ENCODE results near the gene ELMO3. TPM values are rescaled to one million over a fixed set of nuclear protein-coding genes. Genes with fewer than 3 reads are reported as not detected.

Gene ELMO3
- total RNA-seq, 1 experiment from 2014 or later = 8.6 TPM

DNA sequence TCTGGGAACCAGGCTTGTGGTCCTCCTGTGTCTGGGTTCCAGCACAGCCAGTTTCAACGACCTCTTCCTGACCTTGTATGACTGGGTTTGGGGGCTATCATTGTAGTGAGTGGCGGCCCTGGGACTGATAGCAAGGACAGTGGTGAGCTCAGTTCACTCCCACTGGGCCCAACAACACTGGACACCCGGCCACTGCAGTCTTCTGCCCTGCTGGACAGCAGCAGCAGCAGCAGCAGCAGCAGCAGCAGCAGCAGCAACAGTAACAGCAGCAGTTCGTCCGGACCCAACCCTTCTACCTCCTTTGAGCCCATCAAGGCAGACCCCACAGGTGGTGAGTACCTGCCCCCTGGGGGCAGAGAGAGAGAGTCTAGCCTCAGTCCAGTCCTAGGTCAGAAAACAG is 3.3 kb upstream of the ELMO3 start:
- Histone ChIP-seq H3K23ac (ENCODE audit: insufficient read length, low read depth, low read length) (no peak overlapping the region), H3K23me2 (ENCODE audit: insufficient read length, low read depth, low read length, poor library complexity, severe bottlenecking) (peaks cover 8% of the 10 kb centered on the region), H3K9ac (ENCODE audit: extremely low read depth, insufficient read length, low read length) (no peak overlapping the region), H2BK120ac (ENCODE audit: low read depth, low read length, poor library complexity, severe bottlenecking) (no peak overlapping the region), H4K8ac (replicated peaks; ENCODE audit: insufficient read length, low read depth, low read length) (no peak overlapping the region), H2BK12ac (ENCODE audit: insufficient read length, low read depth, low read length) (no peak overlapping the region), H3K14ac (ENCODE audit: insufficient read depth, low read length) (no peak overlapping the region), H2BK5ac (ENCODE audit: insufficient read length, low read length) (no peak overlapping the region), H2AK5ac (ENCODE audit: insufficient read length, low read length) (no peak overlapping the region), H3K79me2 (ENCODE audit: insufficient read depth, low read length) (peaks cover 13% of the 10 kb centered on the region; the same call in 1 of the 2 replicates), H2BK15ac (ENCODE audit: low read depth, low read length) (no peak overlapping the region), H3K79me1 (ENCODE audit: insufficient read depth, low read depth, low read length, poor library complexity, severe bottlenecking) (peaks cover 13% of the 10 kb centered on the region), H3K4me1 (ENCODE audit: insufficient read depth, low read length) (no peaks in the 10 kb centered on the region), H2AFZ (ENCODE audit: low read length) (no peak overlapping the region), H3K9me3 (ENCODE audit: control insufficient read depth, low read depth, low read length) (no peaks in the 10 kb centered on the region), H3K18ac (ENCODE audit: insufficient read length, low read depth, low read length) (no peak overlapping the region), H3K27me3 (ENCODE audit: insufficient read depth, low read length) (no peaks in the 10 kb centered on the region; the same call in 1 of the 2 replicates), H4K5ac (ENCODE audit: insufficient read length, low read depth, low read length) (no peak overlapping the region), H3T11ph (ENCODE audit: low read length) (no peak overlapping the region), H3K4me2 (ENCODE audit: insufficient read depth, insufficient read length, low read length) (no peak overlapping the region), H2BK20ac (ENCODE audit: low read depth, low read length, poor library complexity, severe bottlenecking) (no peak overlapping the region), H4K20me1 (ENCODE audit: control insufficient read depth, insufficient read depth, insufficient read length) (no peaks in the 10 kb centered on the region), H3K27ac (ENCODE audit: insufficient read length, low read depth, low read length) (no peak overlapping the region), H3K4ac (ENCODE audit: low read depth, low read length) (no peak overlapping the region), H3K56ac (ENCODE audit: insufficient read length, low read depth, low read length) (no peak overlapping the region), H4K91ac (ENCODE audit: insufficient read length, low read depth, low read length) (no peak overlapping the region)
- H3K36me3 Mint-ChIP-seq (ENCODE audit: insufficient read depth in 1 of 3, low read depth in 3 of 3) = peaks cover 40 to 64% (median 54%) of the 10 kb centered on the region in 3 experiments
- H3K4me1 Mint-ChIP-seq = peaks cover 22 to 34% of the 10 kb centered on the region in 2 experiments
- H3K4me3 Mint-ChIP-seq = no peak overlapping the region
- DNase-seq = no peak
- H3K27me3 Mint-ChIP-seq (ENCODE audit: low read depth) = 0 out of 2 replicates have a peak, but pooled peaks cover 2% of the 10 kb centered on the region
- WGBS (ENCODE audit: extremely low coverage, insufficient read length, low lambda C conversion rate) = no CpG with 5 or more reads among the region's 5 CpGs
- H3K9me3 Mint-ChIP-seq = no peaks in the 10 kb centered on the region; a peak in 1 of 5 replicates
- TF ChIP-seq, protein P1, sequence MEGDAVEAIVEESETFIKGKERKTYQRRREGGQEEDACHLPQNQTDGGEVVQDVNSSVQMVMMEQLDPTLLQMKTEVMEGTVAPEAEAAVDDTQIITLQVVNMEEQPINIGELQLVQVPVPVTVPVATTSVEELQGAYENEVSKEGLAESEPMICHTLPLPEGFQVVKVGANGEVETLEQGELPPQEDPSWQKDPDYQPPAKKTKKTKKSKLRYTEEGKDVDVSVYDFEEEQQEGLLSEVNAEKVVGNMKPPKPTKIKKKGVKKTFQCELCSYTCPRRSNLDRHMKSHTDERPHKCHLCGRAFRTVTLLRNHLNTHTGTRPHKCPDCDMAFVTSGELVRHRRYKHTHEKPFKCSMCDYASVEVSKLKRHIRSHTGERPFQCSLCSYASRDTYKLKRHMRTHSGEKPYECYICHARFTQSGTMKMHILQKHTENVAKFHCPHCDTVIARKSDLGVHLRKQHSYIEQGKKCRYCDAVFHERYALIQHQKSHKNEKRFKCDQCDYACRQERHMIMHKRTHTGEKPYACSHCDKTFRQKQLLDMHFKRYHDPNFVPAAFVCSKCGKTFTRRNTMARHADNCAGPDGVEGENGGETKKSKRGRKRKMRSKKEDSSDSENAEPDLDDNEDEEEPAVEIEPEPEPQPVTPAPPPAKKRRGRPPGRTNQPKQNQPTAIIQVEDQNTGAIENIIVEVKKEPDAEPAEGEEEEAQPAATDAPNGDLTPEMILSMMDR (conservative IDR thresholded peaks at IDR 0.05) = no peak
- no peak overlapping the region for H3K27ac Mint-ChIP-seq

Data from H9 (cell line).